Measurements from ENCODE around the gene ENTREP3. TPM values are rescaled to one million over a fixed set of nuclear protein-coding genes. Genes with fewer than 3 reads are reported as not detected.
"Not testable (repeated sequence)": the region's sequence is repeated elsewhere in the genome, so short reads cannot be mapped to it uniquely, and the experiment has no call there.

Gene ENTREP3
- total RNA-seq, 3 donors from 2014 or later (not counting 1 experiment from before 2014, with no cell fraction given) = 6.9 to 10.0 (median 8.9) TPM

DNA sequence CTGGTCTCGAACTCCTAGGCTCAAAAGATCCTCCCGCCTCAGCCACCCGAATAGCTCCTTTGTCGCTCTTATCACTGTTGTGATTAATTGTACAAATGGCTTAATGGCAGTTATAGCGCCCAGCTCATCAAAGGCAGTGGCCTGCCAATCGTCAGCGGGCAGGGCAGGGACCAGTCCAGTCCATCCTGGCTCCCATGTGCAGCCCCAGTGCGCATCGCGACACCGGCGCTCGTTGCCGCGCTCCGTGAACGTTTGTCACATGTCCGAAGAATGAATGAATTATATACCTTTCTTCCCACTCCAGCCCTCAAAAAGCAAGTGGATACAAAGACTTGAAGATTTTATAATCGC is 28.4 kb downstream of the ENTREP3 start:
- Mint-ChIP-seq H3K36me3 (no peaks in the 10 kb centered on the region), H3K27me3 (ENCODE audit: low read depth in 2 of 2) (no peaks in the 10 kb centered on the region), H3K4me1 (peaks cover 12 to 17% of the 10 kb centered on the region in 2 donors), H3K9me3 (no peaks in the 10 kb centered on the region), H3K27ac (peak overlapping the region; percentile 85 to 96), H3K4me3 (peak overlapping the region; percentile 86)
- TF ChIP-seq, protein P1, sequence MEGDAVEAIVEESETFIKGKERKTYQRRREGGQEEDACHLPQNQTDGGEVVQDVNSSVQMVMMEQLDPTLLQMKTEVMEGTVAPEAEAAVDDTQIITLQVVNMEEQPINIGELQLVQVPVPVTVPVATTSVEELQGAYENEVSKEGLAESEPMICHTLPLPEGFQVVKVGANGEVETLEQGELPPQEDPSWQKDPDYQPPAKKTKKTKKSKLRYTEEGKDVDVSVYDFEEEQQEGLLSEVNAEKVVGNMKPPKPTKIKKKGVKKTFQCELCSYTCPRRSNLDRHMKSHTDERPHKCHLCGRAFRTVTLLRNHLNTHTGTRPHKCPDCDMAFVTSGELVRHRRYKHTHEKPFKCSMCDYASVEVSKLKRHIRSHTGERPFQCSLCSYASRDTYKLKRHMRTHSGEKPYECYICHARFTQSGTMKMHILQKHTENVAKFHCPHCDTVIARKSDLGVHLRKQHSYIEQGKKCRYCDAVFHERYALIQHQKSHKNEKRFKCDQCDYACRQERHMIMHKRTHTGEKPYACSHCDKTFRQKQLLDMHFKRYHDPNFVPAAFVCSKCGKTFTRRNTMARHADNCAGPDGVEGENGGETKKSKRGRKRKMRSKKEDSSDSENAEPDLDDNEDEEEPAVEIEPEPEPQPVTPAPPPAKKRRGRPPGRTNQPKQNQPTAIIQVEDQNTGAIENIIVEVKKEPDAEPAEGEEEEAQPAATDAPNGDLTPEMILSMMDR (IDR thresholded peaks at IDR 0.05) = peak; percentile 43
- Histone ChIP-seq H3K4me1 (ENCODE audit: control insufficient read depth, insufficient read depth, low read length) (peaks cover 26% of the 10 kb centered on the region), H3K27me3 (ENCODE audit: control insufficient read depth, insufficient read depth, low read length) (no peaks in the 10 kb centered on the region), H3K4me3 (ENCODE audit: low read length) (peak overlapping the region; percentile 79), H3K27ac (ENCODE audit: low read length) (peak overlapping the region; percentile 86), H3K36me3 (ENCODE audit: control insufficient read depth, insufficient read depth, low read length) (no peaks in the 10 kb centered on the region), H3K9me3 (ENCODE audit: control insufficient read depth, insufficient read depth, low read length) (no peaks in the 10 kb centered on the region)
- under 1% methylated on average over 18 of the region's 19 CpGs for WGBS (ENCODE audit: insufficient coverage)
- peak in 2 of 3 donors; percentile 12 for ATAC-seq
- DNase-seq = no peak
- intact Hi-C loops (cut with micrococcal nuclease) = loop anchor here (1.0 to 5.0 kb wide), 3 partner anchors 20 to 50 kb away; partner anchors contain the start of gene THBS3

DNA sequence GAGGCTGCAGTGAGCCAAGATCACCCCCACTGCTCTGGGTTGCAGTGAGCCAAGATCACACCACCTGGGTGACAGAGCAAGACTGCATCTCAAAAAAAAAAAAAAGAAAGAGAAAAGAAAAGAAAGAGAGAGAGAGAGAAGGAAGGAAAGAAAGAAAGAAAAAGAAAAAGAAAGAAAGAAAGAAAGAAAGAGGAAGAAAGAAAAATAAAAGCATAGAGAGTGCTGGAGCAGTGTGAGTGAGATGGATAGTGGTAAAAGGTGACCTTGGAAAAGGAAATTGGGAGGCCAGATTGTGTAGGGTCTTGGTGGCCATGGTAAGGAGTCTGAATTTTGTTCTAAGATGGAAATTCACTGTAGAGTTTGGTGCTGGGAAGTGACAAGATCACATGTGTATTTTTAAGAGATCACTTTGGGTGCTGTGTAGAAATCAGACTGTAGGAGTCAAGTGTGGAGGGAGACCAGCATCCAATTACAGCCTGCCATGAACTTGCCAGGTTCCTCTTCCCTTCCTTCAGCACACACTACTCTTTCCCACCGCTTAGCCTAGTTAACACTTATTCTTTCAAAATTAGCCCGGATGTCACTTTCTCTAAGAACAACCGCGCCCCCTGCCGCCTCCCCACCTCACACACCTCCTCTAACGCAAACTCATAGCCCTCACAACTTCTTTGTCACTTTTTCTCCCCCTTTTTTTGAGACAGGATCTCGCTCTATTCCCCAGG is 28.9 kb downstream of the ENTREP3 start:
- DNase-seq = peak; percentile 73 to 90
- Mint-ChIP-seq H3K36me3 (no peaks in the 10 kb centered on the region), H3K4me1 (peaks cover 12 to 17% of the 10 kb centered on the region in 2 donors), H3K27ac (peak overlapping the region; percentile 85 to 96), H3K9me3 (no peaks in the 10 kb centered on the region), H3K27me3 (ENCODE audit: low read depth in 2 of 2) (no peaks in the 10 kb centered on the region), H3K4me3 (peak overlapping the region; percentile 86)
- peak; percentile 38 to 68 (median 51) for ATAC-seq
- intact Hi-C loops (cut with micrococcal nuclease) = loop anchor here (1.0 to 5.0 kb wide), 3 partner anchors 19 to 49 kb away; partner anchors contain the start of gene THBS3
- Histone ChIP-seq H3K4me1 (ENCODE audit: control insufficient read depth, insufficient read depth, low read length) (peaks cover 26% of the 10 kb centered on the region), H3K9me3 (ENCODE audit: control insufficient read depth, insufficient read depth, low read length) (no peaks in the 10 kb centered on the region), H3K36me3 (ENCODE audit: control insufficient read depth, insufficient read depth, low read length) (no peaks in the 10 kb centered on the region), H3K27ac (ENCODE audit: low read length) (peak overlapping the region; percentile 86), H3K27me3 (ENCODE audit: control insufficient read depth, insufficient read depth, low read length) (no peaks in the 10 kb centered on the region), H3K4me3 (ENCODE audit: low read length) (peak overlapping the region; percentile 79)
- WGBS (ENCODE audit: insufficient coverage) = 0% methylated on average over 7 of the region's 7 CpGs
- TF ChIP-seq, protein P1 (IDR thresholded peaks at IDR 0.05) = peak; percentile 71

DNA sequence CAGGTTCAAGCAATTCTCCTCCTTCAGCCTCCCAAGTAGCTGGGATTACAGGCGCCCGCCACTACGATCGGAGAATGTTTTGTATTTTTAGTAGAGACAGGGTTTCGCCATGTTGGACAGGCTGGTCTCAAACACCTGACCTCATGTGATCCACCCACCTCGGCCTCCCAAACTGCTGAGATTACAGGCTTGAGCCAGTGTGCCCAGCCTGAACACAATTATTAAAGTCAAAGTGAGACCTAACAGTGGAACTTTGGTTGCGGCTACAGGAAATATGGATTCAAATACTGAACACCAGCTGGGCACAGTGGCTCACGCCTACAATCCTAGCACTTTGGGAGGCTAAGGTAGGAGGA is 29.9 kb downstream of the ENTREP3 start:
- WGBS (ENCODE audit: insufficient coverage) = 98% methylated on average over 8 of the region's 8 CpGs
- peak overlapping the region; percentile 85 to 96 for H3K27ac Mint-ChIP-seq
- H3K9me3 Mint-ChIP-seq; H3K27ac ChIP-seq (ENCODE audit: low read length); H3K27me3 ChIP-seq (ENCODE audit: control insufficient read depth, insufficient read depth, low read length); DNase-seq; ATAC-seq; H3K36me3 Mint-ChIP-seq; H3K9me3 ChIP-seq (ENCODE audit: control insufficient read depth, insufficient read depth, low read length); H3K27me3 Mint-ChIP-seq (ENCODE audit: low read depth in 2 of 2); H3K36me3 ChIP-seq (ENCODE audit: control insufficient read depth, insufficient read depth, low read length); H3K4me3 ChIP-seq (ENCODE audit: low read length): not testable (repeated sequence)
- H3K4me1 Mint-ChIP-seq = peaks cover 16 to 19% of the 10 kb centered on the region in 2 donors
- intact Hi-C loops (cut with micrococcal nuclease) = loop anchor here (5.0 kb wide), 2 partner anchors 33 to 48 kb away; no protein-coding TSS in a partner anchor
- H3K4me3 Mint-ChIP-seq = peak overlapping the region; percentile 86
- H3K4me1 ChIP-seq (ENCODE audit: control insufficient read depth, insufficient read depth, low read length) = peaks cover 30% of the 10 kb centered on the region

DNA sequence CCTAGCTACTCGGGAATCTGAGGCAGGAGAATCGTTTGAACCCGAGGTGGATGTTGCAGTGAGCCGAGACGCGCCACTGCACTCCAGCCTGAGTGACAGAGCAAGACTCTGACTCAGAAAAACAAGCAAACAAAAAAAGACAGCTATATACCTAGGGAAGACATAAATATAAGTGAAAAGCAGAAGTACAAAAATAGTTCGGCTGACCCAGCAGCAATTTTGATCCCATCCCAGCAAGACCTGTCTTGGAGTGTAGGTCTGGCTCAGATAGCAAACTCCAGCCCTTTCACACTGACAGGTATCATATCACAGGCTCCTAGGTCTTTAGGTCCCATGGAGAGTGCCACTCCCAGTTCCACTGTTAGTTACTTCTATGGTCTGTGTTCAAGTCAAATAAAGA is 32.2 kb downstream of the ENTREP3 start:
- Mint-ChIP-seq H3K36me3 (no peaks in the 10 kb centered on the region), H3K27me3 (ENCODE audit: low read depth in 2 of 2) (no peaks in the 10 kb centered on the region), H3K27ac (no peak overlapping the region), H3K4me1 (peaks cover 36 to 38% of the 10 kb centered on the region in 2 donors), H3K9me3 (no peaks in the 10 kb centered on the region), H3K4me3 (no peak overlapping the region)
- intact Hi-C loops (cut with micrococcal nuclease) = no loop called here
- Histone ChIP-seq H3K27ac (ENCODE audit: low read length) (no peak overlapping the region), H3K4me3 (ENCODE audit: low read length) (no peak overlapping the region), H3K4me1 (ENCODE audit: control insufficient read depth, insufficient read depth, low read length) (peaks cover 49% of the 10 kb centered on the region), H3K9me3 (ENCODE audit: control insufficient read depth, insufficient read depth, low read length) (no peaks in the 10 kb centered on the region), H3K27me3 (ENCODE audit: control insufficient read depth, insufficient read depth, low read length) (no peaks in the 10 kb centered on the region), H3K36me3 (ENCODE audit: control insufficient read depth, insufficient read depth, low read length) (no peaks in the 10 kb centered on the region)
- DNase-seq (no peak), ATAC-seq (no peak)
- WGBS (ENCODE audit: insufficient coverage) = 45% methylated on average over 7 of the region's 7 CpGs
- TF ChIP-seq, protein P1 (IDR thresholded peaks at IDR 0.05) = no peak

DNA sequence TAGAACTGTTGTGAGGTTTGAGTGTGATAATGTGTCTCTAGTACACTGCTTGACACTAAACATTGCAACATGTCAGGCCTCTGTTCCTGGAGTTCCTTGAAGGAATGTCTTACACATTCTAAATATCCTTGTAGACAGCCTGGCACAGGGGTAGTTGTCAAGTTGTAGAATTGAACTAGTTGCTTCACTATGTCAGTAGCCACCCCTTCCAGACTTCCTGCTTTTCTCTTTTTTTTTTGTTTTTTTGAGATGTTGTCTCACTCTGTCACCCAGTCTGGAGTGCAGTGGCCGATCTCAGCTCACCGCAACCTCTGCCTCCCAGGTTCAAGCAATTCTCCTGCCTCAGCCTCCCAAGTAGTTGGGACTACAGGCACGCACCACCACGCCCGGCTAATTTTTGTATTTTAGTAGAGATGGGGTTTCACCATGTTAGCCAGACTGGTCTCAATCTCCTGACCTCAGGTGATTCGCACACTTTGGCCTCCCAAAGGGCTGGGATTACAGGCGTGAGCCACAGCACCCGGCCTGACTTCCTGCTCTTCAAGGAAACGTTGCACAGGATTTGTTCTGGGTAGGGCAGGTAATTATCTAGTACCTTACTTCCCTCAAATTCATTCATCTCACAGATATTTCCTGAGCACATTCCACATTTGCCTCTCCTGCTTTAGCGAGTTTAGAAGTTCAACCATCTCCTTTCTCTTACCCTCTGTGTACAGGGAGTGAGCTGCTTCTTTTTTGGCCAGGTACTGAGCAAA is 34.9 kb downstream of the ENTREP3 start:
- intact Hi-C loops (cut with micrococcal nuclease); H3K4me3 ChIP-seq (ENCODE audit: low read length); H3K36me3 ChIP-seq (ENCODE audit: control insufficient read depth, insufficient read depth, low read length); H3K9me3 Mint-ChIP-seq; H3K9me3 ChIP-seq (ENCODE audit: control insufficient read depth, insufficient read depth, low read length); H3K27me3 ChIP-seq (ENCODE audit: control insufficient read depth, insufficient read depth, low read length); DNase-seq; H3K27me3 Mint-ChIP-seq (ENCODE audit: low read depth in 2 of 2); H3K36me3 Mint-ChIP-seq; H3K4me3 Mint-ChIP-seq: not testable (repeated sequence)
- Histone ChIP-seq H3K4me1 (ENCODE audit: control insufficient read depth, insufficient read depth, low read length) (peaks cover 26% of the 10 kb centered on the region), H3K27ac (ENCODE audit: low read length) (peak overlapping the region; percentile 70)
- WGBS (ENCODE audit: insufficient coverage) = 77% methylated on average over 10 of the region's 10 CpGs
- peaks cover 21 to 24% of the 10 kb centered on the region in 2 donors for H3K4me1 Mint-ChIP-seq
- ATAC-seq = peak in 1 of 3 donors; percentile 27
- H3K27ac Mint-ChIP-seq = peak overlapping the region; percentile 90 to 93

Measured in natural killer cell (primary cell).